Measurements from ENCODE around the gene BSG. TPM values are rescaled to one million over a fixed set of nuclear protein-coding genes. Genes with fewer than 3 reads are reported as not detected.

The BSG gene
- total RNA-seq, 1 donor from 2014 or later = 353 TPM

GRCh38 chr19:572743-573518, 535 bp downstream of the BSG start:
- peaks cover 5% of the 10 kb centered on the region for H3K36me3 Mint-ChIP-seq (ENCODE audit: low read depth, unreplicated experiment)
- H3K27ac Mint-ChIP-seq (ENCODE audit: unreplicated experiment) = no peak overlapping the region
- peaks cover 7% of the 10 kb centered on the region for H3K27me3 Mint-ChIP-seq (ENCODE audit: unreplicated experiment)
- peak; percentile 46 for DNase-seq (ENCODE audit: low spot score)
- no peak for TF ChIP-seq CTCF (IDR thresholded peaks at IDR 0.05; ENCODE audit: unreplicated experiment)
- H3K9me3 Mint-ChIP-seq (ENCODE audit: unreplicated experiment) = no peaks in the 10 kb centered on the region
- H3K4me1 Mint-ChIP-seq (ENCODE audit: unreplicated experiment) = peaks cover 20% of the 10 kb centered on the region
- H3K4me3 Mint-ChIP-seq (ENCODE audit: unreplicated experiment) = peak overlapping the region; percentile 88

- no peak for TF ChIP-seq CTCF (IDR thresholded peaks at IDR 0.05; ENCODE audit: unreplicated experiment)
- Mint-ChIP-seq H3K27me3 (ENCODE audit: unreplicated experiment) (peaks cover 7% of the 10 kb centered on the region), H3K4me1 (ENCODE audit: unreplicated experiment) (peaks cover 20% of the 10 kb centered on the region), H3K9me3 (ENCODE audit: unreplicated experiment) (no peaks in the 10 kb centered on the region), H3K4me3 (ENCODE audit: unreplicated experiment) (peak overlapping the region; percentile 86), H3K27ac (ENCODE audit: unreplicated experiment) (peak overlapping the region; percentile 14), H3K36me3 (ENCODE audit: low read depth, unreplicated experiment) (peaks cover 5% of the 10 kb centered on the region)
- no peak for DNase-seq (ENCODE audit: low spot score)
Measured at GRCh38 chr19:573519-573825, 1.1 kb downstream of the BSG start.

GRCh38 chr19:574658-575526, 2.5 kb downstream of the BSG start:
- Mint-ChIP-seq H3K36me3 (ENCODE audit: low read depth, unreplicated experiment) (peaks cover under 1% of the 10 kb centered on the region), H3K4me3 (ENCODE audit: unreplicated experiment) (no peak overlapping the region), H3K27ac (ENCODE audit: unreplicated experiment) (no peak overlapping the region), H3K27me3 (ENCODE audit: unreplicated experiment) (peaks cover 7% of the 10 kb centered on the region), H3K9me3 (ENCODE audit: unreplicated experiment) (no peaks in the 10 kb centered on the region), H3K4me1 (ENCODE audit: unreplicated experiment) (peaks cover 15% of the 10 kb centered on the region)
- no peak for DNase-seq (ENCODE audit: low spot score)
- no peak for TF ChIP-seq CTCF (IDR thresholded peaks at IDR 0.05; ENCODE audit: unreplicated experiment)

GRCh38 chr19:575527-576506, 3.4 kb downstream of the BSG start:
- H3K27ac Mint-ChIP-seq (ENCODE audit: unreplicated experiment) = no peak overlapping the region
- no peak overlapping the region for H3K4me3 Mint-ChIP-seq (ENCODE audit: unreplicated experiment)
- peaks cover 15% of the 10 kb centered on the region for H3K4me1 Mint-ChIP-seq (ENCODE audit: unreplicated experiment)
- no peaks in the 10 kb centered on the region for H3K36me3 Mint-ChIP-seq (ENCODE audit: low read depth, unreplicated experiment)
- no peaks in the 10 kb centered on the region for H3K9me3 Mint-ChIP-seq (ENCODE audit: unreplicated experiment)
- no peak for DNase-seq (ENCODE audit: low spot score)
- no peak for TF ChIP-seq CTCF (IDR thresholded peaks at IDR 0.05; ENCODE audit: unreplicated experiment)
- peaks cover 6% of the 10 kb centered on the region for H3K27me3 Mint-ChIP-seq (ENCODE audit: unreplicated experiment)
